Heart right ventricle (tissue), 16 donors: ENCODE measurements around the gene TTF2. TPM values are rescaled to one million over a fixed set of nuclear protein-coding genes. Genes with fewer than 3 reads are reported as not detected.

Experiments
- ATAC-seq, 8 donors: fragments of 200-7000 bp; cut with Tn5 transposase; one replicate each; pipeline ENCODE4 v1.9.1; 2020; ENCODE audit warnings: mild to moderate bottlenecking in 8 of 8, moderate library complexity in 8 of 8, moderate number of reproducible peaks in 1 of 8
- DNase-seq, 2 donors: peaks; one replicate each; pipeline ENCODE4 v3.0.0-alpha.2; 2020
- H3K27ac ChIP-seq, 10 donors: fragments of 200-600 bp; sonication (generic) in 2 of 10; one replicate each; pipeline versions ENCODE4 v1.5.0 to v1.8.0; 2020 to 2022; ENCODE audit warnings: mild to moderate bottlenecking in 3 of 10
- H3K27me3 ChIP-seq, 7 donors: fragments of 200-600 bp; one replicate each; pipeline ENCODE4 v1.8.0; 2021 to 2022; ENCODE audit warnings: mild to moderate bottlenecking in 2 of 7
- H3K36me3 ChIP-seq, 9 donors: fragments of 200-600 bp; sonication (generic) in 1 of 9; one replicate each; pipeline versions ENCODE4 v1.5.0 to v1.8.0; 2020 to 2022; ENCODE audit warnings: mild to moderate bottlenecking in 2 of 9
- H3K4me1 ChIP-seq, 9 donors: fragments of 200-600 bp; sonication (generic) in 1 of 9; one replicate each; pipeline versions ENCODE4 v1.5.0 to v1.8.0; 2020 to 2022; ENCODE audit warnings: mild to moderate bottlenecking in 4 of 9
- H3K4me3 ChIP-seq, 10 donors: fragments of 200-600 bp; sonication (generic) in 2 of 10; one replicate each; pipeline versions ENCODE4 v1.5.0 to v1.8.0; 2020 to 2022; ENCODE audit warnings: mild to moderate bottlenecking in 7 of 10, moderate library complexity in 2 of 10
- H3K9me3 ChIP-seq, 11 donors: fragments of 200-600 bp in 10 of 11; sonication (generic) in 2 of 11; one replicate each; pipeline versions ENCODE4 v1.5.0 to v1.8.0; 2013 to 2022; ENCODE audit warnings: mild to moderate bottlenecking in 2 of 11, control low read depth in 1 of 11, moderate library complexity in 1 of 11
- CTCF ChIP-seq, 9 donors: fragments of 200-600 bp; sonication (generic) in 2 of 9; IDR thresholded peaks; one replicate each; pipeline versions ENCODE4 v1.5.0 to v1.8.0; 2021 to 2022; ENCODE audit warnings: antibody characterized with exemption in 9 of 9, mild to moderate bottlenecking in 5 of 9, moderate library complexity in 1 of 9
- WGBS, 2 donors: extraction: QIAGEN DNeasy Blood & Tissue Kit; methylation state at CpG; one replicate each; pipeline ENCODE4 v1.1.7; 2013; ENCODE audit warnings: inconsistent platforms in 1 of 2; 5-methylcytosine and 5-hydroxymethylcytosine counted together
- intact Hi-C, 10 donors: fragments of 100-400 bp; cut with DNase I; formaldehyde crosslinking; loops; one replicate each; pipeline versions ENCODE4 v1.11.1 to v1.14.2; 2022
- polyA plus RNA-seq, 2 donors: library from polyadenylated mRNA; stranded (reverse); fragments of 200-250 nt; gene quantifications; one replicate each; pipeline ENCODE4 v1.2.3, GENCODE V29; 2013
- total RNA-seq, 10 donors: library from RNA; stranded (reverse); fragmentation: NEBNext Ultra II Directional in 3 of 10; extraction: Animal tissue kit (Norgen Biotek cat#: 25700) in 3 of 10; gene quantifications; one replicate each; pipeline versions ENCODE4 v1.2.1 to v1.2.4, GENCODE V29; 2021 to 2023
- donor health status: Arrhythmogenic right ventricular cardiomyopathy.
- donor health status: ischemic (EF 13 %, LVEDD 7.1; RV severe dilation, severe dysfunction).
- donor health status: healthy with polysubstance abuse.
- donor health status: DM: no; HTN: yes; CAD: no.
- donor health status: DM: no; HTN: no; CAD: no.
- donor health status: ischemic (EF 25% LVEDD 6.9; RV normal size, moderate dysfunction).
- donor health status: ischemic (EF 25% LVEDD 5.7; RV mildly dilated, moderate dysfunction).
- donor health status: healthy.
- donor health status: DM: yes; HTN: yes; CAD: no.
- donor health status: Ischemic cardiomyopathy.
- donor health status: ischemic (EF 35%, LVEDD 5.7; RV mildly dilated, moderate dysfunction).
- donor health status: nonischemic (EF 11% LVEDD 7.7; RV severe dilation, severe dysfunction).
- donor health status: DM: yes; HTN: yes; CAD: no.
- donor health status: PGD.
- donor health status: ischemic (EF 29% LVEDD 5.4; RV normal size, mild dysfunction).
- donor health status: nonischemic (EF 23%, LVEDD 6.1; RV moderate dilation, normal function).

Gene TTF2
- total and polyA plus RNA-seq, 12 donors, result 2.0 to 19.0 (median 9.5) TPM

DNA sequence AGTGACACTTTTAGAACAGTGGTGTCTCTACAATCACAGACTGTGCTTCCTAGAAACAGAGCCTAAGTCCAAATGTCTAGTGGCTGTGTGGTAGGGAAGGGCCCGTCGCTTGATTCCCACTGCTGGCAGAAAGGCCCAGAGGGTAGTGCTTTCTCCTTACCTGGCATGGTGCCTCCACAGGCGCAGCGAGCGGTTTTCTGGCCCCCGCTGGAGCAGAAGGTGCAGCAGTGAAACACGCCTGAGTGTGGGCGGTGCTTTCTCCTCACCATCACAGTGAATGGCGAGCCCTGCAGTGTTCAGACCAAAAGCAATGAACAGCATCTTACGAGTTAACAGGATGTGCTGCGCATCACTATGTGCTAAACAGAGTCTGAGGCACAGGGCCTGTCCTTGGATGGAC lies 53.1 kb downstream of the TTF2 start:
- no peak for TF ChIP-seq CTCF (IDR thresholded peaks at IDR 0.05)
- ATAC-seq (peak in 1 of 8 donors; percentile 32), DNase-seq (no peak)
- H3K4me3 ChIP-seq, result no peak overlapping the region
- 94 to 97% methylated on average over 11 of the region's 11 CpGs for WGBS, 2 donors
- intact Hi-C loops, result no loop called here
- H3K27ac ChIP-seq, result no peak overlapping the region
- H3K27me3 ChIP-seq, result no peaks in the 10 kb centered on the region
- H3K36me3 ChIP-seq, result peaks cover 0 to 86% (median 28%) of the 10 kb centered on the region in 9 donors
- peaks cover 0 to 18% (median 0%) of the 10 kb centered on the region in 9 donors for H3K4me1 ChIP-seq
- no peaks in the 10 kb centered on the region for H3K9me3 ChIP-seq

- Histone ChIP-seq H3K36me3 (peaks cover 0 to 71% (median 26%) of the 10 kb centered on the region in 9 donors), H3K27me3 (no peaks in the 10 kb centered on the region), H3K4me3 (no peak overlapping the region), H3K27ac (no peak overlapping the region), H3K9me3 (no peaks in the 10 kb centered on the region), H3K4me1 (peaks cover 0 to 23% (median 8%) of the 10 kb centered on the region in 9 donors)
- ATAC-seq (no peak), DNase-seq (no peak)
- intact Hi-C loops, result loop anchor here in 1 of 10 donors (5.0 kb wide), 1 partner anchor 38 kb away; no protein-coding TSS in a partner anchor
- TF ChIP-seq CTCF (IDR thresholded peaks at IDR 0.05), result no peak
- WGBS, 2 donors, result 75 to 76% methylated on average over 2 of the region's 2 CpGs
Measured at GRCh38 chr1:117114877-117115276, 54.8 kb downstream of the TTF2 start.

DNA sequence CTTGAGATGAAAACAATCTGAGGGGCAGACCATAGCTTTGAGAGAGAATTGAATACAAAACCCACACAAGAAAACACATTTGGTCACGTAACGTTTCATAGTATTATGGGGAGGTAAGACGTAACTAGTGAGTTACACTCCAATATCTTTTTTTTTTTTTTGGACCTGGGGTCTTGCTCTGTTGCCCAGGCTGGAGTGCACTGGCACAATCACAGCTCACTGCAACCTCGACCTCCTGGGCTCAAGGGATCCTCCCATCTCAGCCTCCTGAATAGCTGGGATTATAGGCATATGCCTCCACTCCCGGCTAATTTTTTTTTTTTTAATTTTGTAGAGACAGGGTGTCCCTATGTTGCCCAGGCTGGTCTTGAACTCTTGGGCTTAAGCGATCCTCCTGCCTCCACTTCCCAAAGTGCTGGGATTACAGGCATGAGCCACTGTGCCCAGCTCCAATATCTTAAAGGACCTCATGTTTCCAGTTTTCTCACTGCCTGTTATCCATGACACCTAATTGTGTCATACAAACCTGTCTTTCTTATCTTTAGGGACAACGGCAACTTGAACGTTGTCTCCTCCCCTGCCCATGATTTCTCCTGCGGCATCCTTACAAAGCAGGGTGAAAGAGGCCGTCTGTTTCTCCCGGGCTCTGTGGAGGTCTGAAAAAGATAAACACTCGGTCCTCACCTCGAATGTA lies 56.1 kb downstream of the TTF2 start:
- H3K4me1 ChIP-seq, result peaks cover 0 to 36% (median 18%) of the 10 kb centered on the region in 9 donors
- H3K4me3 ChIP-seq, result no peak overlapping the region
- H3K36me3 ChIP-seq, result peaks cover 0 to 57% (median 23%) of the 10 kb centered on the region in 9 donors
- no peaks in the 10 kb centered on the region for H3K27me3 ChIP-seq
- intact Hi-C loops, result loop anchor here in 1 of 10 donors (5.0 kb wide), 1 partner anchor 39 kb away; no protein-coding TSS in a partner anchor
- no peak overlapping the region for H3K27ac ChIP-seq
- no peak for DNase-seq
- WGBS, 2 donors, result 84 to 86% methylated on average over 13 of the region's 13 CpGs
- ATAC-seq, result no peak
- no peak for TF ChIP-seq CTCF (IDR thresholded peaks at IDR 0.05)
- H3K9me3 ChIP-seq, result no peaks in the 10 kb centered on the region

DNA sequence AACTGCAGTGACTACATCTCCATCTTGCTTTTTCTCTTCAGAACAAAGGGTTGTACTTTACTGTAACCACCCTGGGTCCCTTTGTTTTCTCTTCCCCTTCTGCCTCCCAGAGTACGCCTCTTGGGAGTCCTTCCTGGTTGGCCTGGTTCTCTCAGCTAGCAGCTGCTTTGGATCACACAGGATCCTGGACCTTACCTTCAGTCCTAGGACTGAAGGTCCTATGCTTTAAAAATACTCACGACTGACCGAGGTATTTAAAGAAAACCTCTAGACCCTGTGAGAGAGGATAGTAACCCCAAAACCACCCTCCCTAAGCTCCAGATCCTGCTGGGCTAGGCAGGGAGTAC lies 56.6 kb downstream of the TTF2 start:
- no peak overlapping the region for H3K27ac ChIP-seq
- peaks cover 0 to 36% (median 18%) of the 10 kb centered on the region in 9 donors for H3K4me1 ChIP-seq
- 68 to 72% methylated on average over 3 of the region's 3 CpGs for WGBS, 2 donors
- no peak for ATAC-seq
- no peaks in the 10 kb centered on the region for H3K27me3 ChIP-seq
- no peak for DNase-seq
- intact Hi-C loops, result loop anchor here in 1 of 10 donors (5.0 kb wide), 1 partner anchor 39 kb away; no protein-coding TSS in a partner anchor
- no peaks in the 10 kb centered on the region for H3K9me3 ChIP-seq
- peaks cover 0 to 52% (median 23%) of the 10 kb centered on the region in 9 donors for H3K36me3 ChIP-seq
- no peak overlapping the region for H3K4me3 ChIP-seq
- TF ChIP-seq CTCF (IDR thresholded peaks at IDR 0.05), result no peak
